Duodenal mucosa (tissue), 2 donors: Measurements from ENCODE around the gene FAM118A.
A peak's percentile ranks its signal among the peaks of the same experiment; 100 is the strongest.
"Not testable (repeated sequence)": the region's sequence is repeated elsewhere in the genome, so short reads cannot be mapped to it uniquely, and the experiment has no call there.

Experiments used
- H3K27ac ChIP-seq: one replicate; pipeline ENCODE4 v1.7.0; 2013; ENCODE audit warnings: low read depth, low read length
- H3K27me3 ChIP-seq, 2 donors: one replicate each; pipeline ENCODE4 v1.7.0; 2013; ENCODE audit warnings: low read length in 2 of 2, control low read depth in 1 of 2; ENCODE audit not compliant: insufficient read depth in 2 of 2, control insufficient read depth in 1 of 2
- H3K36me3 ChIP-seq, 2 donors: one replicate each; pipeline ENCODE4 v1.7.0; 2013; ENCODE audit warnings: low read length in 2 of 2, control low read depth in 1 of 2; ENCODE audit not compliant: insufficient read depth in 2 of 2, control insufficient read depth in 1 of 2
- H3K4me1 ChIP-seq, 2 donors: one replicate each; pipeline ENCODE4 v1.7.0; 2013; ENCODE audit warnings: low read length in 2 of 2, control low read depth in 1 of 2; ENCODE audit not compliant: insufficient read depth in 2 of 2, control insufficient read depth in 1 of 2
- H3K4me3 ChIP-seq, 2 donors: one replicate each; pipeline ENCODE4 v1.7.0; 2013; ENCODE audit warnings: low read length in 2 of 2, low read depth in 1 of 2
- H3K9ac ChIP-seq, 2 donors: one replicate each; pipeline ENCODE4 v1.7.0; 2013; ENCODE audit warnings: low read length in 2 of 2, low read depth in 1 of 2
- H3K9me3 ChIP-seq, 2 donors: one replicate each; pipeline ENCODE4 v1.7.0; 2013; ENCODE audit warnings: low read length in 2 of 2, control low read depth in 1 of 2; ENCODE audit not compliant: control insufficient read depth in 1 of 2

FAM118A gene

GRCh38 chr22:45295004-45295403 is 14.7 kb upstream of the FAM118A start:
- peaks cover 6 to 12% of the 10 kb centered on the region in 2 donors for H3K4me1 ChIP-seq
- H3K27ac ChIP-seq, H3K36me3 ChIP-seq, H3K27me3 ChIP-seq, H3K4me3 ChIP-seq, H3K9me3 ChIP-seq, H3K9ac ChIP-seq: not testable (repeated sequence)

- no peak overlapping the region for H3K4me3 ChIP-seq
- H3K27me3 ChIP-seq, result no peaks in the 10 kb centered on the region
- H3K9me3 ChIP-seq, result no peaks in the 10 kb centered on the region
- no peaks in the 10 kb centered on the region for H3K36me3 ChIP-seq
- H3K27ac ChIP-seq, result no peak overlapping the region
- H3K4me1 ChIP-seq, result peaks cover under 1 to 7% of the 10 kb centered on the region in 2 donors
- H3K9ac ChIP-seq, result no peak overlapping the region
These were observed 14.2 kb upstream of the FAM118A start for GRCh38 chr22:45295492-45295891.

DNA sequence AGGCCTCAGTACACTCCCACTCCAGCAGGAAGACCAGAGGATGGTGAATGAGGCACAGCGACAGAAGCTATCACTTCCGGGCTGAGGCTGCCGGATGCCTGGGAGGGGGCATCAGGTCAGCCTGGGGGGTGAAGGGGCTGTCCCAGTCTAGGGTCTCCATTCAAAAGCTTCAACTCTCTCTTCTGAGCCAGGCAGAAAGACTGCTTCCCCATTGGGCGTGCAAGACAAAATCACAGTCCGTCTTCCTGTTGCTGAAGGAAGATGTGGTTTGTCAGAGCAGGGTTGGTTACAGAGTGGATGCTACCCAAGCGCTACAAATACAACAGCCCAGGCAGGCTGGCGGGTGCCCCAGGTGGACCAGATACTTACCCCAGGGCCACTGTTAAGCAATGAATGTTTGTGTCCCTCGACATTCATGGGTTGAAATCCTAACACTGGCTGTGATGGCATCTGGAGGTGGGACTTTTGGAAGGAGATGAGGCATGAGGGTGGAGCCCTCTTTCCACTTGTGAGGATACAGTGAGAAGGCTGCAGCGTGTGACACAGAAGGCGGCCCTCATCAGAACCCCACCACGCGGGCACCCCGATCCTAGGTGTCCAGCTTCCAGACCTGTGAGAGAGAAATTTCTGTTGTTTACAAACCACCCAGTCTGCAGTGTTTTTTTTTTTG is 13.0 kb upstream of the FAM118A start:
- H3K27me3 ChIP-seq, result no peaks in the 10 kb centered on the region
- peaks cover 0 to under 1% of the 10 kb centered on the region in 2 donors for H3K4me1 ChIP-seq
- H3K36me3 ChIP-seq, result no peaks in the 10 kb centered on the region
- no peaks in the 10 kb centered on the region for H3K9me3 ChIP-seq
- H3K4me3 ChIP-seq, result no peak overlapping the region
- no peak overlapping the region for H3K9ac ChIP-seq
- H3K27ac ChIP-seq, result no peak overlapping the region

DNA sequence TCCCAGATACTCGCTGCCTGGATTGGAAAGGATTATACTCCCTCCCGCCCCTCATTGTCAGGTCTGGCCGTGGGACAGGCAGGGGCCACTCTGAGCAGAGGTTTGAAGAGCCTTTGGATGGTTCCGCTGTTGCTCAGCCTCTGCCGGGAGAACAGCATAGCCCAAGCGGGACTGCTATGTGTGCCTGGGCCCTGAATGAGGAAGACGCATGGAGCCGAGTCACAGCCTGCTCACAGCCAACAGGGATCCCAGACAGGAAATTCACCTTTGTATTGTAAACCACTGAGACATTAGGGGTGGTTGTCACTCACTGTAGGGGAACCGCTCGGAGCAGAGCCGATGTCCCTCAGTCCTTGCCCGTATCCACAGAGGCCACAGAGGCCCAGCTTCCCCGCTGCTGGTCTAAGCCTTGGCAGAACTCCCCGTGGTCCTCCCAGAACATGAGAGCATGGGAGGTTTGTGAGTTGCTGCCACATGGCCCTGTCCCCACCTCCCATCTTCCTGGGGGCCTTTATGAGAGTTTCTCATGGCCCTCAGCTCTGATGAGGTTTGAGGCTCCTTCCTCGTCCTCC is 10.7 kb upstream of the FAM118A start:
- Histone ChIP-seq H3K4me1 (peaks cover 0 to 3% of the 10 kb centered on the region in 2 donors), H3K9me3 (no peaks in the 10 kb centered on the region), H3K27me3 (no peaks in the 10 kb centered on the region), H3K9ac (no peak overlapping the region), H3K4me3 (no peak overlapping the region), H3K36me3 (no peaks in the 10 kb centered on the region), H3K27ac (no peak overlapping the region)

DNA sequence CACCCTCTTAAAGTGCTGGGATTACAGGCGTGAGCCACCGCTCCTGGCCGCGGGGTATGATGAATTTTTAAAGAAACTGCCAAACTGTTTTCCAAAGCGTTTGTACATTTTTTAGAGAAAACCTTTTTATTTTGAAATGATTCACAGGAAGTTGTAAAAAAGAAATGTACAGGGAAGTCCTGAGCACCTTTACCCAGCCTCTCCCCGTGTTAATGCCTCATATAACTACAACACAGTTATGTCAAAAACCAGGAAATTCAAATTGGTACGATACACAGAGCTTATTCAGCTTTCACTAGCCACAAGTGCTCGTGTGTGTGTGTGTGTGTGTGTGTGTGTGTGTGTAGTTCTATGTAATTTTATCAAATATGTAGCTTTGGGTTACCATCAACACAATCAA is 7.0 kb upstream of the FAM118A start:
- Histone ChIP-seq H3K9ac (no peak overlapping the region), H3K9me3 (no peaks in the 10 kb centered on the region), H3K4me1 (peaks cover 3 to 4% of the 10 kb centered on the region in 2 donors), H3K27me3 (no peaks in the 10 kb centered on the region), H3K36me3 (no peaks in the 10 kb centered on the region), H3K4me3 (no peak overlapping the region), H3K27ac (no peak overlapping the region)

- no peak overlapping the region for H3K9ac ChIP-seq
- no peak overlapping the region for H3K4me3 ChIP-seq
- no peaks in the 10 kb centered on the region for H3K27me3 ChIP-seq
- H3K4me1 ChIP-seq, result peaks cover 3 to 4% of the 10 kb centered on the region in 2 donors
- no peaks in the 10 kb centered on the region for H3K9me3 ChIP-seq
- no peaks in the 10 kb centered on the region for H3K36me3 ChIP-seq
- no peak overlapping the region for H3K27ac ChIP-seq
These were observed 6.6 kb upstream of the FAM118A start for GRCh38 chr22:45303181-45303580.

- Histone ChIP-seq H3K27ac (no peak overlapping the region), H3K36me3 (no peaks in the 10 kb centered on the region)
These were observed 4.8 kb upstream of the FAM118A start for GRCh38 chr22:45304971-45305370.

GRCh38 chr22:45305456-45306075 is 4.2 kb upstream of the FAM118A start:
- Histone ChIP-seq H3K36me3 (no peaks in the 10 kb centered on the region), H3K4me1 (peaks cover 9 to 13% of the 10 kb centered on the region in 2 donors), H3K9me3 (no peaks in the 10 kb centered on the region), H3K27ac (no peak overlapping the region), H3K4me3 (no peak overlapping the region), H3K9ac (no peak overlapping the region), H3K27me3 (no peaks in the 10 kb centered on the region)

More at GRCh38 chr22:45304971-45305370, 4.8 kb upstream of the FAM118A start:
- H3K27me3 ChIP-seq, result no peaks in the 10 kb centered on the region
- H3K4me3 ChIP-seq, result no peak overlapping the region
- H3K9ac ChIP-seq, result no peak overlapping the region
- no peaks in the 10 kb centered on the region for H3K9me3 ChIP-seq
- H3K4me1 ChIP-seq, result peaks cover 9 to 11% of the 10 kb centered on the region in 2 donors

DNA sequence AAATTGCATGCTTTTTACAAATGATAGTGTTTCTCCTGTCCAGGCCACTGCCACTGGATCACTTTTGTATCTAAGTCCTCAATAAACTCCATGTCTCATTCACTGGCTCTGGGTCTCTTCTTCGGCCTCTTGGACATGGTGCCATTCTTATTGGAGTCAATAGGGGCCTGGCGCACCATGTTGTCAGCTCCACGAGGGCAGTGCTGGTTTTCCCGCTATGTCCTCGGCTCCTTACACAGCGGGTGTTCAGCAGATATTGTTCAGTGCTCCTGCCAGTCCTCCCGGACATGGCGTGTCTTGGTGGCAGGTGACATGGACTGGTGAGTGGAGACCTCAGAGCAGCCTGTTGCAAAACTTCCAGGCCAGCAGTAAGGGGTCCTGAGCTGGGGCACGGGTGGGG is 3.6 kb upstream of the FAM118A start:
- no peaks in the 10 kb centered on the region for H3K9me3 ChIP-seq

DNA sequence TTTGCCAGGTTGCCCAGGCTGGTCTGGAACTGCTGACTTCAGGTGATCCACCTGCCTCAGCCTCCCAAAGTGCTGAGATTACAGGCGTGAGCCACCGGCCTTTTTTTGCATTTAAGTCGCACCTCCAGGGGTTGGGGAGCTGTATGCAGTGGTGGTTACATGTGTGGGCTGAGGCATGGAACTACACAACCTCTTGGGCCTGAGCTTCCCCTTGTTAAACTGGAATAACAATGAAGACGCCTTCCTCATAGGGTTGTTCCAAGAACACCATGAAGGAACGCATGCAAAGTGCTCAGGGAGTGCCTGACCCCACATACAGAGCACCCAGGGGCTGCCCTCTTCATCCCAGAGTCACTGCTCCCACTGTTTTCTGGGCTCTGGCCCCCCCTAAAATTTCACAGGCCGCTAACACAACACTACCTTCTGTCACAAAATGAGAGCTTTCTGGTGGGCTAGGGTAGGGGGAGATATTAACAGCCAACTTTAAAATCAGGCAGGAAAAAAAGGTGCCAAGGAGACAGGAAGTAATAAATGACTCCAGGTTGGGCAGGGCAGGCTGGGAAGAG is 1.3 kb upstream of the FAM118A start:
- peak overlapping the region in 1 of 2 donors; percentile 58 for H3K4me3 ChIP-seq
- no peak overlapping the region for H3K27ac ChIP-seq

More for the DNA sequence above, 3.6 kb upstream of the FAM118A start:
- Histone ChIP-seq H3K9ac (no peak overlapping the region), H3K4me3 (no peak overlapping the region), H3K36me3 (no peaks in the 10 kb centered on the region), H3K27me3 (no peaks in the 10 kb centered on the region), H3K27ac (no peak overlapping the region), H3K4me1 (peaks cover 9 to 19% of the 10 kb centered on the region in 2 donors)

More for the DNA sequence above, 1.3 kb upstream of the FAM118A start:
- no peaks in the 10 kb centered on the region for H3K27me3 ChIP-seq
- no peak overlapping the region for H3K9ac ChIP-seq
- peaks cover 9 to 19% of the 10 kb centered on the region in 2 donors for H3K4me1 ChIP-seq
- H3K9me3 ChIP-seq, result no peaks in the 10 kb centered on the region
- no peaks in the 10 kb centered on the region for H3K36me3 ChIP-seq
